Liver (tissue), 3 donors: ENCODE measurements around the gene LAMP5.

Source experiments
- CTCF ChIP-seq: fragments of 150-350 bp; IDR thresholded peaks from 2 replicates; pipeline ENCODE4 v1.5.1; 2017; ENCODE audit warnings: improper control_type of control experiment, low read depth, low read length; ENCODE audit not compliant: missing input control
- MAX ChIP-seq: IDR thresholded peaks from 2 replicates; pipeline ENCODE4 v1.6.1; 2016; ENCODE audit warnings: antibody characterized with exemption
- RAD21 ChIP-seq, 2 donors: IDR thresholded peaks; 2 replicates each; pipeline ENCODE4 v1.6.1; 2016; ENCODE audit warnings: antibody characterized with exemption in 2 of 2, mild to moderate bottlenecking in 2 of 2
- TAF1 ChIP-seq: conservative IDR thresholded peaks from 2 replicates; pipeline ENCODE4 v1.6.1; 2016; ENCODE audit warnings: antibody characterized with exemption, mild to moderate bottlenecking
- TF ChIP-seq, protein P1 (sequence below): IDR thresholded peaks from 2 replicates; pipeline ENCODE4 v1.6.1; 2016; ENCODE audit warnings: antibody characterized with exemption
- donor health status: healthy.
- donor health status: healthy.

- TF ChIP-seq TAF1 = no peak
- no peak for TF ChIP-seq CTCF
- no peak for TF ChIP-seq MAX
- TF ChIP-seq RAD21 (IDR thresholded peaks at IDR 0.05) = no peak
- TF ChIP-seq, protein P1, sequence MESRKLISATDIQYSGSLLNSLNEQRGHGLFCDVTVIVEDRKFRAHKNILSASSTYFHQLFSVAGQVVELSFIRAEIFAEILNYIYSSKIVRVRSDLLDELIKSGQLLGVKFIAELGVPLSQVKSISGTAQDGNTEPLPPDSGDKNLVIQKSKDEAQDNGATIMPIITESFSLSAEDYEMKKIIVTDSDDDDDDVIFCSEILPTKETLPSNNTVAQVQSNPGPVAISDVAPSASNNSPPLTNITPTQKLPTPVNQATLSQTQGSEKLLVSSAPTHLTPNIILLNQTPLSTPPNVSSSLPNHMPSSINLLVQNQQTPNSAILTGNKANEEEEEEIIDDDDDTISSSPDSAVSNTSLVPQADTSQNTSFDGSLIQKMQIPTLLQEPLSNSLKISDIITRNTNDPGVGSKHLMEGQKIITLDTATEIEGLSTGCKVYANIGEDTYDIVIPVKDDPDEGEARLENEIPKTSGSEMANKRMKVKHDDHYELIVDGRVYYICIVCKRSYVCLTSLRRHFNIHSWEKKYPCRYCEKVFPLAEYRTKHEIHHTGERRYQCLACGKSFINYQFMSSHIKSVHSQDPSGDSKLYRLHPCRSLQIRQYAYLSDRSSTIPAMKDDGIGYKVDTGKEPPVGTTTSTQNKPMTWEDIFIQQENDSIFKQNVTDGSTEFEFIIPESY = no peak
Observed at GRCh38 chr20:9510911-9511310, 3.5 kb upstream of the LAMP5 start.
